NCI-H345 treated with DMSO at 0.1 percent for 48 hours (cell line): ENCODE data around the gene CXorf49.
"Not testable (repeated sequence)": the region's sequence is repeated elsewhere in the genome, so short reads cannot be mapped to it uniquely, and the experiment has no call there.

ENCODE experiments used
- DNase-seq: peaks from one replicate; lab custom pipeline; 2025; ENCODE audit not compliant: unreplicated experiment; lab: John Stamatoyannopoulos, UW

Gene CXorf49

DNA sequence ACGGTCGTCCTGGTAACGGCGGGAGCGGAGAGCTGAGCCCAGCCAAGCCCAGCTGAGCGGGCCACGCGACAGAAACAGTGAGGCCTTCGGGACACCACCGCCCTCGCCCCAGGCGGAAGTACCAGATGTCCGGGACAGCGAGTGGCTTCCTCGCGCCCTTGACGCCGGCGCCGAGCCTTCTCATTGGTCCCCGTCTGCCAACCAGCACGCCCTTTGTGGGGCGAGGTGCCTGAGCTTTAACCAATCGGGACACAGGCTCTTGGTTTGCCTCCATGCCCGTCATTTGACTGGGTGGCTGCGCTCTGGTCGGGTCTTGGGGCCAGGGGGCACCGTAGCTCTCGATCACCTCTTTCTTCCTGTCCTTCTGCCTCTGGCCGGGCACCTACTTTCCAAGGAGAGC is at the start of gene CXorf49:
TSS of gene CXorf49 (minus strand) at position 101 of the 400 bp plus-strand sequence. CDS start 134 bp downstream, outside the sequence.
- not testable (repeated sequence) for DNase-seq

DNA sequence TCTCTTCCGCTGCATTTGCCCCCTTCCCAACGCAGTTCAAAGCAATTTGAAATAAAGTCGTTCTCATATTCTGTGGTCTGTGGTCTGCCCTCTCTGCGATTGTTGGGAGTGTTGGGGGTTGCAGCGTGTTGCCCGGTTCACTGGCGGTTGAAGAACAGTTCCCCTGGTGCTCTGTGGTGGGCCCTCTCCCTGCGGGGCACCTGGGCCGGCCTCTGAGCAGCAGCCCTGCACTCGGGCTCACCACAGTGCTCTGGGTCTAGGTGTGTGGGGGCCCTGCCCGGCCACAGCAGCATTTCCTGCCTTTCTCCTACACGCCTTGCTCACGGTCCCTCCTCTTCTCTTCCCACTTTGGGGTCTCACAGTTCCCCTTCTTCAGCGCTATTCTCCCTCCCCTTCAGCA is 49.0 kb upstream of the CXorf49 start:
- not testable (repeated sequence) for DNase-seq

DNA sequence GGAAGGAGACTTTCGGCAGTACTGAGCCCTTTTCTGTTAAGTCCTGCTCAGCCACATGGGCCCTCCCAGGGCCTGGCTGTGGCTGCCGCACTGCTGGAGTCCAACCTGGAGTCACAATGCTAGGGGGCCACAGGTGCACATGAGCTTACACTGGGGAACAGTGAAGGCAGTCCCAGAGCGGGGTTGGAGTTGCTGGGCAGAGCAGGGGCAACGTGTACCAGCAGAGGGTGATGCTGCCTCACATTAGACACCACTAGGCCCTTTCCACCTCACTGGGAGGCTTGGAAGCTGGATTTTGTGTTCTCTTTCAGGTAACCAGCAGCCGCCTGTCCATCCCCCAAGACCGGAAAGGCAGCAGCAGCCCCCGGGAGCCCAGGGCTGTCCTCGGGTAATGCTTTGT is 47.5 kb upstream of the CXorf49 start:
- DNase-seq = not testable (repeated sequence)

DNA sequence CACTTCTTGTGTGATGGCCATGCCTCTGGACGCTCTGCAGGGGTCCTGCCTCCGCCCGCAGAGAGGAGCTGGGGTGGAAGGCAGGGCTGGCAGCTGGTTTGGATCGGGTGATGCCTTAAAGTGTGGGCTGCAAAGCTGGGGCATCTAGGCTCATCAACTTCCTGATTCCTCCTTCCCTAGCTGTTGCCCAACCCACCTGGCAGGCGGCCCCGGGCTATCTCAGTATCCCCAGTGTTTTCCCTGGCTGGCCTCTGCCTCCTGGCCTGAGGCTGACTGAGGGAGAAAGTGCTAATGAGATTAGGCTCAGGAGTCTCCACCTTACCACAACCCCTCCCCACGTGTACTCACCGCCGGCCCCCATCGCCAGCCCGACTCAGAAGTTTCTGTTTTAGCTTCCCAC is 46.7 kb upstream of the CXorf49 start:
- not testable (repeated sequence) for DNase-seq

DNA sequence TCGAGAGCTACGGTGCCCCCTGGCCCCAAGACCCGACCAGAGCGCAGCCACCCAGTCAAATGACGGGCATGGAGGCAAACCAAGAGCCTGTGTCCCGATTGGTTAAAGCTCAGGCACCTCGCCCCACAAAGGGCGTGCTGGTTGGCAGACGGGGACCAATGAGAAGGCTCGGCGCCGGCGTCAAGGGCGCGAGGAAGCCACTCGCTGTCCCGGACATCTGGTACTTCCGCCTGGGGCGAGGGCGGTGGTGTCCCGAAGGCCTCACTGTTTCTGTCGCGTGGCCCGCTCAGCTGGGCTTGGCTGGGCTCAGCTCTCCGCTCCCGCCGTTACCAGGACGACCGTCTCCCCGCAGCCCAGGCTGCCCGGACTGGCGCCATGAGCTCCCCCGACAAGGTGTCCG is 45.0 kb upstream of the CXorf49 start, which contains the start of gene CXorf49B:
TSS of gene CXorf49B (plus strand) at position 301 of the 400 bp plus-strand sequence. CDS start at position 376, 75 bp downstream.
- DNase-seq = not testable (repeated sequence)

DNA sequence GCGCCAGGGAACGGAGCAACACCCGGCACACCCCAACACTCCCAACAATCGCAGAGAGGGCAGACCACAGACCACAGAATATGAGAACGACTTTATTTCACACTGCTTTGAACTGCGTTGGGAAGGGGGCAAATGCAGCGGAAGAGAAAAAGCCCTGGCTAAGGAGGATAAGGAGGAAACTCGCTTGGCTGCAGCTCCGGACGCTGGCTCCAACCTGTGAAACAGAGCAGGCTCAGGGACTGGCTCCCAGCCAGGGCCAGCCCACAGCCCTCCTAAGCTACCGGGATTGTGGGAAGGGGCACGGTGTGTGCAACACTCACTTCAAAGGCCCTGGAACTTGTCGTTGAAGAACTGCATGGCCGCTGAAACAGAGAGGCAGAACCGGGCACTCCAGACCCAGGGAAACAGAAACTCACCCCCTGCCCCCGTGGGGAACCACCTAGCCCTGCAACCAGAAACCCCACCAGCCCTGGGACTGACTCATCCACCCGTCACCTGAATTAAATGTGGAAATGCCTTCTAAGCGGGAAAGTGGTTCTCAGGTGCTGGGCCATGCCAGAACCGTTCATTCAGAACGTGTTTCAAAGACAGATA is 42.7 kb upstream of the CXorf49 start:
- not testable (repeated sequence) for DNase-seq

DNA sequence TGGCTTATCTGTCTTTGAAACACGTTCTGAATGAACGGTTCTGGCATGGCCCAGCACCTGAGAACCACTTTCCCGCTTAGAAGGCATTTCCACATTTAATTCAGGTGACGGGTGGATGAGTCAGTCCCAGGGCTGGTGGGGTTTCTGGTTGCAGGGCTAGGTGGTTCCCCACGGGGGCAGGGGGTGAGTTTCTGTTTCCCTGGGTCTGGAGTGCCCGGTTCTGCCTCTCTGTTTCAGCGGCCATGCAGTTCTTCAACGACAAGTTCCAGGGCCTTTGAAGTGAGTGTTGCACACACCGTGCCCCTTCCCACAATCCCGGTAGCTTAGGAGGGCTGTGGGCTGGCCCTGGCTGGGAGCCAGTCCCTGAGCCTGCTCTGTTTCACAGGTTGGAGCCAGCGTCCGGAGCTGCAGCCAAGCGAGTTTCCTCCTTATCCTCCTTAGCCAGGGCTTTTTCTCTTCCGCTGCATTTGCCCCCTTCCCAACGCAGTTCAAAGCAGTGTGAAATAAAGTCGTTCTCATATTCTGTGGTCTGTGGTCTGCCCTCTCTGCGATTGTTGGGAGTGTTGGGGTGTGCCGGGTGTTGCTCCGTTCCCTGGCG is 2.3 kb upstream of the CXorf49 start:
- DNase-seq = not testable (repeated sequence)

DNA sequence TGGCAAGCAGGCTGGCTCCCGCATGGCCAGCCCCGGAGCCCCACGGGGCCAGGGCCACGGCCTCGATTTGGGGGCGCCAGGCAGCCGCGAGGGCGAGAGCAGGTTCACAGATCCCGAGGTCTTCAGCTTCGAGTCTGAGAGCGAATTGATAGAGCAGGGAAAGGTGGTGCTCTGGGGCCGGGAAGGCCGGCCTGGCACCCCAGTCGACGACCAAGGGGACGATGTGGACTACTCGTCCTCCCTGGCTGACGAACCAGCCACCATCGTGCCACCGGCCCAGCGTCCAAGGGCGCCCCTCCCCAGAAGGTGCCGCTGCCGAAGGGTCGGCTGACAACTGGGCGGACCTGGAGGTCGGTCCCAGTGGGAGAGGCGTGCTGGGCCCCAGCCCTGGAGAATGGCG is 1.1 kb upstream of the CXorf49 start:
- not testable (repeated sequence) for DNase-seq

DNA sequence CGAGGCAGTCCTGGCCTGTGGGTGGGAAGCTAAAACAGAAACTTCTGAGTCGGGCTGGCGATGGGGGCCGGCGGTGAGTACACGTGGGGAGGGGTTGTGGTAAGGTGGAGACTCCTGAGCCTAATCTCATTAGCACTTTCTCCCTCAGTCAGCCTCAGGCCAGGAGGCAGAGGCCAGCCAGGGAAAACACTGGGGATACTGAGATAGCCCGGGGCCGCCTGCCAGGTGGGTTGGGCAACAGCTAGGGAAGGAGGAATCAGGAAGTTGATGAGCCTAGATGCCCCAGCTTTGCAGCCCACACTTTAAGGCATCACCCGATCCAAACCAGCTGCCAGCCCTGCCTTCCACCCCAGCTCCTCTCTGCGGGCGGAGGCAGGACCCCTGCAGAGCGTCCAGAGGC is 1.8 kb downstream of the CXorf49 start:
- not testable (repeated sequence) for DNase-seq

DNA sequence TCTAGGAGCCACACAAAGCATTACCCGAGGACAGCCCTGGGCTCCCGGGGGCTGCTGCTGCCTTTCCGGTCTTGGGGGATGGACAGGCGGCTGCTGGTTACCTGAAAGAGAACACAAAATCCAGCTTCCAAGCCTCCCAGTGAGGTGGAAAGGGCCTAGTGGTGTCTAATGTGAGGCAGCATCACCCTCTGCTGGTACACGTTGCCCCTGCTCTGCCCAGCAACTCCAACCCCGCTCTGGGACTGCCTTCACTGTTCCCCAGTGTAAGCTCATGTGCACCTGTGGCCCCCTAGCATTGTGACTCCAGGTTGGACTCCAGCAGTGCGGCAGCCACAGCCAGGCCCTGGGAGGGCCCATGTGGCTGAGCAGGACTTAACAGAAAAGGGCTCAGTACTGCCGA is 2.5 kb downstream of the CXorf49 start:
- not testable (repeated sequence) for DNase-seq

DNA sequence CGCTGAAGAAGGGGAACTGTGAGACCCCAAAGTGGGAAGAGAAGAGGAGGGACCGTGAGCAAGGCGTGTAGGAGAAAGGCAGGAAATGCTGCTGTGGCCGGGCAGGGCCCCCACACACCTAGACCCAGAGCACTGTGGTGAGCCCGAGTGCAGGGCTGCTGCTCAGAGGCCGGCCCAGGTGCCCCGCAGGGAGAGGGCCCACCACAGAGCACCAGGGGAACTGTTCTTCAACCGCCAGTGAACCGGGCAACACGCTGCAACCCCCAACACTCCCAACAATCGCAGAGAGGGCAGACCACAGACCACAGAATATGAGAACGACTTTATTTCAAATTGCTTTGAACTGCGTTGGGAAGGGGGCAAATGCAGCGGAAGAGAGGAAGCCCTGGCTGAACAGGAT is 4.0 kb downstream of the CXorf49 start:
- not testable (repeated sequence) for DNase-seq

DNA sequence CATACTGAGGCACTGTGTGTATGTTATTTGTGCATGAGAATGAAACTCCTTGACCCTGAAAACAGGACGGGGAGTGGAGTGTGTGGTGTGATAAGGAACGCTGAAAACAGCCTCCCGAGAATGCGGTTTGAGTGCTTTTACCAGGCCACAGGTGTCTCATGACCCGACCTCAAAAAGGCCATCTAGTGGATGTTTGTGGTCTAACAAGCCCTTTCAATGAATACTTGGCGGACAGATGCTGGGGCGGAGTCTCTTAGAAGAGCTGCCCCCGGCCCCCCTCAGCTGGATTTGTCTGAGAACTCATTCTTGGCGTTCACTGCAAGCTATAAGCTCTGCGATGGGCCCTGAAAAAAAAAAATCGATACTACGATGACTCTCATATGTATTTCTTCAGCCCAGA is 15.2 kb downstream of the CXorf49 start:
- not testable (repeated sequence) for DNase-seq

DNA sequence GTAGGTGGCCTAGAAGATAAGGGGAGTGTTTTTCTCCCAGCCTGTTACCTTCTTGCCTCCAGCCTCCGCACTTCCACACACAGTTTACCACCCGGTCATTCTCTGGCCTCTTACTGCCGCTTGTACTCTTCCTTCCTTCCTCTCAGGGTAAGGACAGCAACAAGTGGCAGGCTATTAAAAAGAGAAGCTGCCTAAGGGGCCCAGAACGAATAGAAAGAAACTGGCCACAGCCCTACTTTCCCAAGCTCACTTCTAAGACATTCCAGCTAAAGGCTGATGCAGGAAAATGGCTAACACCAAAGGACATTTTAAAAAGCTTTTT is 19.1 kb downstream of the CXorf49 start:
- DNase-seq = not testable (repeated sequence)

DNA sequence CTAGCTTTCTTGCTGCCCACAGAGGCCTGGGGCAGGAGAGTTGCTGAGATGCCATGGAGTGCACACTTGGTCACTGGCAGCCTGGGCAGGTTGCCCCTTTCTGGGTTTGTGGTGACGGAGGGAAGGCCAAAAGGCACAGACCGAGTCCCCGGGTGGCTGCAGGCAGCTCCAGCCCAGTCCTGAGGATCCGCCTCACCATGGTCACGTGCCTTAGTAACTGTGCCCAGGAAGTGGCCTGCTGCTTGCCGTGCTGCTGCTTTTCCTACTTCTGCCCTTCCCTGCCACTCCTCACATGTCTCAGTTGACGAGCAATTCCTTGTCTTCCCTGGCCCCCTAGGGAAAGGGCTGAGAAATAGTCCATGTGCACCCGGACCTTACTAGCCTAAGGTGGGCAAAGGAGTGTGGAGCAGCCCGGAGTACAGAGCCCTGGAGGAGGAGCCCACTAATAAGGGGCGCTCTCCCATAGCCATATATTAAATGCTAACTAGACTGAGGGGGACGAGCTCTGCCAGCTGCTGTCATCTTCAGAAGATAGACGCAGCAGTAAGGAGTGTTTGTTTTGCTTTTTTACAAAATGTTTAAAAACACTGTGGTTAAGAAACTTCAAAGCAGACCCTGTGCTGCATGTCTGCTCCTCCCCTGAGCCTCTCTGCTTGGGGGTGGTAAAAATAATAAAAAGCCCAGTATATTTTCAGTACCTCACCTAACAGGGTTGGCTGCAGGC is 19.6 kb downstream of the CXorf49 start:
- not testable (repeated sequence) for DNase-seq

DNA sequence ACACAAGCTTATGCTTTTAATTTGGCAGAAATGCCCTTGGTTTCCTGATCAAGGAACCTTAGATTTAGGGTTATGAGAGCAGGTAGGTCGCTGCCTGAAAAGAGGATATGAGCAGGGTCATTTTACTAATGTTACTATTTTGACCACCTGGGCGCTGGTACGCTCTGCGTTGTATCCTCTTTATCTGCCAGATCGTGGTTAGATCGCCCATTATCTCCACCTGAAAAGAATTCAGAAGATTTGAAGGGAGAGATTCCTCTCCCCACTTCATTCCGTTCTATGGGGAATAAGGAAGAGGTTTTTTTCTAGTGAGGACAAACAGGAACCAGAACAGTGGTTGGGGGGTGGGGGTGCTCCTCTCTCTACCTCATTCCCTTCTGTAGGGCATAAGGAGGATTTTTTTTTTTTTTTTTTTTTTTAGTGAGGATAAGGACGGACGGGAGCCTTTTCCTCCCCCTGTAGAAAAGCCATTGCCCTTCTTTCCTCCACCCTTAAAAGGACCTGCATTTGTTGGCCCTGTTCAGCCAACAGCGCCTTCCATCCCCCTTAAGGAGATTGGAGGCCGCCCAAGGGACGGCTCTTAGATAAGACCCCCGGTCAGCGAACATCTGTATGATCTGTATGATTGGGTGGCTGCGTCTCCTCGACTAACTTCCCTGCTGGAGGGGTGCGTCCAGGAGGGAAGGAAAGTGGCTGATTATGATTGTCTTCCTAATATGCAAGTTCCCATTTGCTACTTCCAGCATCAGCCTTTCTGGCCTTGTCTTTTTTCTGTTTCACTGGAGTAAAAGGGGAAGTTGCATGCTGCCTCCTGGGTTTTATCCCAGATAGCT is 20.4 kb downstream of the CXorf49 start:
- not testable (repeated sequence) for DNase-seq

DNA sequence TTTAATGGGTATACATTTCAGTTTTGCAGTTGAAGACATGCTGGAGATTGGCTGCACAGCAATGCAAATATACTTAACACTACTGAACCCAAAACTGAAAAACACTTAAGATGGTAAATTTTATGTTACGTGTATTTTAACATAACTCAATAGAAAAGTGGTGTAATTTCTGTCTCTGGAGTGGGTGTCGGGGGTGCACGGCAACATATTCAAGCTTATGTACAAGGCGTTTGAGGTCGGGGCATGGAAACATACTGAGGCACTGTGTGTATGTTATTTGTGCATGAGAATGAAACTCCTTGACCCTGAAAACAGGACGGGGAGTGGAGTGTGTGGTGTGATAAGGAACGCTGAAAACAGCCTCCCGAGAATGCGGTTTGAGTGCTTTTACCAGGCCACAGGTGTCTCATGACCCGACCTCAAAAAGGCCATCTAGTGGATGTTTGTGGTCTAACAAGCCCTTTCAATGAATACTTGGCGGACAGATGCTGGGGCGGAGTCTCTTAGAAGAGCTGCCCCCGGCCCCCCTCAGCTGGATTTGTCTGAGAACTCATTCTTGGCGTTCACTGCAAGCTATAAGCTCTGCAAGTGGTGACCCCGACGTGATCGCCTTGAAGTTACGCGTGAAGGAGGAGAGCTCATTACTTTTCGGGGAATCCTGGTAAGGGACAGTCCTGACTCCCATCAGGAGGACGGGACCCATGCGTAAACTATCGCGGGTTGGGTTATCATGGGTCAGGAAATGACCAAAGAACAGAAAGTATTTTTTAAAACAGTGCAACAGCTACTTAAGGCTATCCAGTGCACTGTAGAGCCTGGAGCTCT is 21.2 kb downstream of the CXorf49 start:
- DNase-seq = not testable (repeated sequence)

DNA sequence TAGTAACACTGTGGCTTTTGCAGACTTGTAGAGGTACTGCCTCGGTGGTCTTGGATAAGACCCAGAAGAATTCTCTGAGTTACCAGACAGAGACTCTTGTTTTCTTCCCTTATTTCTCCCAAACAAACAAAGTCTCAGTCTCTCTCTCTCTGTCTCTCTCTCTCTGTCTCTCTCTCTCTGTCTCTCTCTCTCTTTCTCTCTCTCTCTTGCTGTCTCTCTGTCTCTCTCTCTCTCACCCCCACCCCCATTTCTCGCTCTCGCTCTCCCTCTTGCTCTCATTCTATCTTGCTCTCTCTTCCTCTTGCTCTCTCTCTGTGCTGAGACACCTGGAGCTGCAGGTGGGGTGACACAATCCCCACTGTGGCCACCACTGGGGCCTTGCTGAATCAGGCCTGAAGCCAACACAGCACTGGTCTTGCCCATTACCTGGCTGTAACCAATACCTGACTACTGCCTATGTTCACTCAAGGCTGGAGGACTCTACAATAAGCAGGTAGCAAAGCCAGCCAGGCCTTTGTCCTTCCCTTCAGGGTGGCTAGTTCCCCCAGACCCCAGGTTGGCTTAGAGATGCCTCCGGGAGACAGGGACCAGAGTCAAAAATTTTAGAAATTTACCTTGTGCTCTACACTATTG is 38.4 kb downstream of the CXorf49 start:
- DNase-seq = no peak

DNA sequence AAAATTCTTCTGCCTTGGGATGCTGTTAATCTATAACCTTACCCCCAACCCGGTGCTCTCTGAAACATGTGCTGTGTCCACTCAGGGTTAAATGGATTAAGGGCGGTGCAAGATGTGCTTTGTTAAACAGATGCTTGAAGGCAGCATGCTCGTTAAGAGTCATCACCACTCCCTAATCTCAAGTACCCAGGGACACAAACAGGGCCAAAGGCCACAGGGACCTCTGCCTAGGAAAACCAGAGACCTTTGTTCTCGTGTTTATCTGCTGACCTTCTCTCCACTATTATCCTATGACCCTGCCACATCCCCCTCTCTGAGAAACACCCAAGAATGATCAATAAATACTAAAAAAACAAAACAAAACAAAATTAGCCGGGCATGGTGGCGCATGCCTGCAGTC is 40.9 kb downstream of the CXorf49 start:
- not testable (repeated sequence) for DNase-seq

DNA sequence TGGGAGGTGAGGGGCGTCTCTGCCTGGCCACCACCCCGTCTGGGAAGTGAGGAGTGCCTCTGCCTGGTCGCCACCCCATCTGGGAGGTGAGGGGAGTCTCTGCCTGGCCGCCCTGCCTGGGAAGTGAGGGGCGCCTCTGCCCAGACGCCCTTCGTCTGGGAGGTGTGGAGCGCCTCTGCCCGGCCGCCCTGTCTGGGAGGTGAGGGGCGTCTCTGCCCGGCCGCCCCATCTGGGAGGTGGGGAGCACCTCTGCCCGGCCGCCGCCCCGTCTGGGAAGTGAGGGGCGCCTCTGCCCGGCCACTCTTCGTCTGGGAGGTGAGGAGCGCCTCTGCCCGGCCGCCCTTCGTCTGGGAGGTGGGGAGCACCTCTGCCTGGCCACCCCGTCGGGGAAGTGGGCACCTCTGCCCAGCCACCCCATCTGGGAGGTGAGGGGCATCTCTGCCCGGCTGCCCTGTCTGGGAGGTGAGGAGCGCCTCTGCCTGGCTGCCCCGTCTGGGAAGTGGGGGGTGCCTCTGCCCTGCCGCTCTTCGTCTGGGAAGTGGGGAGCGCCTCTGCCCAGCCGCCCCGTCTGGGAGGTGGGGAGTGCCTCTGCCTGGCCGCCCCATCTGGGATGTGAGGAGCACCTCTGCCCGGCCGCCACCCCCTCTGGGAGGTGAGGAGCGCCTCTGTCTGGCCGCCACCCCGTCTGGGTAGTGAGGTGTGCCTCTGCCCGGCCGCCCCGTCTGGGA is 41.9 kb downstream of the CXorf49 start:
- DNase-seq = not testable (repeated sequence)
